SK-N-SH treated with all-trans-retinoic acid at 6 μM for 48 hours (cell line): ENCODE results near the gene CRABP2.

Experiments
- PATZ1 ChIP-seq: fragments of 250-450 bp; sonication (Bioruptor Pico); IDR thresholded peaks from 2 replicates; pipeline ENCODE4 v1.8.0; 2020; ENCODE audit warnings: mild to moderate bottlenecking, moderate library complexity, borderline replicate concordance
- RARB ChIP-seq: fragments of 250-450 bp; sonication (Bioruptor Pico); IDR thresholded peaks from 2 replicates; pipeline ENCODE4 v1.8.0; 2021; ENCODE audit warnings: mild to moderate bottlenecking, moderate library complexity
- SNAI2 ChIP-seq: fragments of 250-450 bp; sonication (Bioruptor Pico); IDR thresholded peaks from 2 replicates; pipeline ENCODE4 v1.5.0; 2020; ENCODE audit warnings: mild to moderate bottlenecking, moderate library complexity
- TOX ChIP-seq: fragments of 250-450 bp; sonication (Bioruptor Pico); IDR thresholded peaks from 2 replicates; pipeline ENCODE4 v1.8.0; 2021; ENCODE audit warnings: mild to moderate bottlenecking, moderate library complexity, borderline replicate concordance
- TSHZ2 ChIP-seq: fragments of 250-450 bp; sonication (Bioruptor Pico); IDR thresholded peaks from 2 replicates; pipeline ENCODE4 v1.5.0; 2020; ENCODE audit warnings: mild to moderate bottlenecking, moderate library complexity
- ZC3H10 ChIP-seq: fragments of 250-450 bp; sonication (Bioruptor Pico); IDR thresholded peaks from 2 replicates; pipeline ENCODE4 v1.5.1; 2021; ENCODE audit warnings: mild to moderate bottlenecking, moderate library complexity
- ZFP3 ChIP-seq: fragments of 250-450 bp; sonication (Bioruptor Pico); IDR thresholded peaks from 2 replicates; pipeline ENCODE4 v1.5.0; 2020; ENCODE audit warnings: mild to moderate bottlenecking, moderate library complexity

GRCh38 chr1:156747742-156748669, 42.6 kb upstream of the CRABP2 start:
- TF ChIP-seq SNAI2 (CRISPR knock-in tag) = no peak
- no peak for TF ChIP-seq ZFP3 (CRISPR knock-in tag)
- TF ChIP-seq TSHZ2 (CRISPR knock-in tag) = no peak
- TF ChIP-seq PATZ1 = no peak
- no peak for TF ChIP-seq TOX (CRISPR knock-in tag)
- TF ChIP-seq ZC3H10 (CRISPR knock-in tag) = no peak
- TF ChIP-seq RARB (CRISPR knock-in tag) = no peak
